ENCODE results near the gene PPIL6.

- TF ChIP-seq CTCF (IDR thresholded peaks at IDR 0.05) (no peak), POLR2A (IDR thresholded peaks at IDR 0.05) (no peak)
These were observed 22.8 kb downstream of the PPIL6 start for GRCh38 chr6:109417646-109418045.

Data from transverse colon (tissue), 3 donors.